ENCODE results near the gene CDR2L.

- no peak for TF ChIP-seq MAX (IDR thresholded peaks at IDR 0.05)
- TF ChIP-seq CTCF (IDR thresholded peaks at IDR 0.05; ENCODE audit: low read depth, low read length, missing input control), result no peak
- no peak for TF ChIP-seq REST (IDR thresholded peaks at IDR 0.05)
- no peak for TF ChIP-seq GABPA (IDR thresholded peaks at IDR 0.05 in 1 of 2, conservative IDR thresholded peaks at IDR 0.05 in 1 of 2)
Observed at GRCh38 chr17:75013092-75013559, 25.7 kb downstream of the CDR2L start.
